Measurements from ENCODE around the gene FKBP2.

The FKBP2 gene

DNA sequence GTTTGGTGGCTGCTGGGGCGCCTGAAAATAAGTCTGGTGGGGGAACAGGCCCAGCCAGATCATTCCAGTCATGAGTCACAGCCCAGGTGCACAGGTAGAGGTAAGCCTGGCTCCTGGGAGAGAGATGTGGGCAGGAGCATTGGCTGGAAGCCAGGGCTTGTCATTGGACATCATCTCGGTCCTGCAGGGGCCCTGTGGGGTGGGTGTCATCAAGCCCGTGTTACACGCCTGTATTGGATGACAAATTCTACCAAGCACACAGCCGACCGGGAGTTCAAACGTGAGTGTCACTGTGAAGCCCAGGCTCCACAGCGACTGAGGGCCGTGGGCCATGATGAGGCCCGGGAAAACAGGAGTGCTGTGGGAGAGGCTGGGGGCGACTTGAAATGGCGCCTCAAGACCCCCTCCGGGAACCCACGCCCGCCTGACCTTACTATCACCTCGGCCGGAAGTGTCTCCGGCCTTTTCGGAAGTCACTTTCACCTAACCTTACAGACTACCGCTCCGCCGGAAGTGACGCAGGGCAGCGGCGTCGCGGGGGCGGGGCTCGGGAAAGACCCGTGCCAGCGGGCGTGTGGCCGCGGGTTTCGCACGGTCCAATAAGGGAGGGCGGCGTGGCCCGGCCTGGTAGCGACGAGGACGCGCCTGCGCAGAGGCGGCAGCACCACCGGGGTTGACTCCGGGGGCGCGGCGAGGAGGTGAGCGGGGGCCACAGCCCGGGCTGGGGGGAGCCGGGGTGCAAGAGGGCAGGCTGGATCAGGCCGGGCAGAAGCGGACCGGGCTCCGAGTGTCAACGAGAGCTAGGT lies at the start of gene FKBP2:
FKBP2 (plus strand) TSS at position 661 of the 806 bp plus-strand sequence. CDS start 1,293 bp downstream, outside the sequence.
- TF ChIP-seq, protein P1, sequence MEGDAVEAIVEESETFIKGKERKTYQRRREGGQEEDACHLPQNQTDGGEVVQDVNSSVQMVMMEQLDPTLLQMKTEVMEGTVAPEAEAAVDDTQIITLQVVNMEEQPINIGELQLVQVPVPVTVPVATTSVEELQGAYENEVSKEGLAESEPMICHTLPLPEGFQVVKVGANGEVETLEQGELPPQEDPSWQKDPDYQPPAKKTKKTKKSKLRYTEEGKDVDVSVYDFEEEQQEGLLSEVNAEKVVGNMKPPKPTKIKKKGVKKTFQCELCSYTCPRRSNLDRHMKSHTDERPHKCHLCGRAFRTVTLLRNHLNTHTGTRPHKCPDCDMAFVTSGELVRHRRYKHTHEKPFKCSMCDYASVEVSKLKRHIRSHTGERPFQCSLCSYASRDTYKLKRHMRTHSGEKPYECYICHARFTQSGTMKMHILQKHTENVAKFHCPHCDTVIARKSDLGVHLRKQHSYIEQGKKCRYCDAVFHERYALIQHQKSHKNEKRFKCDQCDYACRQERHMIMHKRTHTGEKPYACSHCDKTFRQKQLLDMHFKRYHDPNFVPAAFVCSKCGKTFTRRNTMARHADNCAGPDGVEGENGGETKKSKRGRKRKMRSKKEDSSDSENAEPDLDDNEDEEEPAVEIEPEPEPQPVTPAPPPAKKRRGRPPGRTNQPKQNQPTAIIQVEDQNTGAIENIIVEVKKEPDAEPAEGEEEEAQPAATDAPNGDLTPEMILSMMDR (IDR thresholded peaks at IDR 0.05; ENCODE audit: insufficient read depth, missing control alignments): no peak
- DNase-seq (ENCODE audit: insufficient read length, low spot score) (peak; percentile 90), FAIRE-seq (no peak)

DNA sequence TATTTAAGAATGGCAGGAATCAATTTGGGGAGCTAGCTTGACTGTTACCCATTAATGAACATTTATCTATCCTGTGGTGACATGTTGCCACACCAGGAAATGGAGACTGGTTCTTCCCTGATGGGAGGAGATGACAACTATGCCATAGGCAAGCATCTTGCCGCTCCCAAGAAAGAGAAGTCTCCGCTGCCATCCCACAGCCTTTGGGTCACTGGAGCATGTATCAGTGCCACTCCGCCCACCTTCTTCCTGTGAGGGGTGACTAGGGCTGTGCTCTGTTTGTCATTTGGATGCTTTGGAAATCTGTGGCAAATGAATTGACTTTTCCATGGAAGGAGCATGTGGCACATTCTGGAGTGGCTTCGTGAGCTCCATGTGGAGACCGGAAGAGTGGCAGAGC lies 48.5 kb upstream of the FKBP2 start:
- FAIRE-seq (no peak), DNase-seq (ENCODE audit: insufficient read length, low spot score) (no peak)
- TF ChIP-seq, protein P1 (IDR thresholded peaks at IDR 0.05; ENCODE audit: insufficient read depth, missing control alignments): no peak

DNA sequence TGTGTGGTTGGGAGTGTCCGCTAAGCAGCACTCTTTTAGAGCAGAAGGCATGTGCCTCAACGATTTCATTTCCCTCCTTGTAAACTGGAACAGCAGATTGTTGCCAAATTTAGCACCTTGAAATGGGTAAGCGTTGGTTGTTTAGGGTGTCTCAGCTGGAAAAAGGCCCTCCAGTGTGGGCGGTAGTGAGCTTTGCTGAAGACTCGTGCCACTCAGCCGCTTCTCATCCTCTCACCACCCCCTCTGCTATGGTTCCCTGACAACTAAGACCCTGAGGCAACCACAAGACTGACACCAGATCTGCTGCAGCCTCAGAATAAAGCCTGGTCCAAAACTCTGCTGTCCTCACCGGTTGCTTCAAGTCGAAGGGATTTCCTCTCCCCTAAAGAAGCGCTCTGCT lies 44.3 kb upstream of the FKBP2 start:
- DNase-seq (ENCODE audit: insufficient read length, low spot score): no peak

DNA sequence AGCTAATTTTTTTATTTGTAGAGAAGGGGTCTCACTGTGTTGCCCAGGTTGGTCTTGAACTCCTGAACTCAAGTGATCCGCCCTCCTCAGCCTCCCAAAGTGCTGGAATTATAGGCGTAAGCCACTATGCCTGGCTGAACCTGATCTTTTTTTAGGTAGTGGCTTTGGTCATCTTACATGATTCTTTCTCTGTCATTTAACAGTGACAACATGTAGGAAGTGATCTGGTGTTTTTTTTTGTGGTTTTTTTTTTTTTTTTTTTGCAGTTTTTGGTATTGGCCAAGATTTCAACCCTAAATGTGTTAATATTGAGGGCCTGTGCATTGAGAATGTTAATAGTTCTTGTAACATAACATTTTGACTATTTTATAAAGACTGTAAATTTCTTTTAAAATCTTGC lies 42.4 kb upstream of the FKBP2 start:
- DNase-seq (ENCODE audit: insufficient read length, low spot score) (no peak), FAIRE-seq (no peak)
- TF ChIP-seq, protein P1 (IDR thresholded peaks at IDR 0.05; ENCODE audit: insufficient read depth, missing control alignments): no peak

More for the DNA sequence above, 44.3 kb upstream of the FKBP2 start:
- FAIRE-seq: no peak
- TF ChIP-seq, protein P1 (IDR thresholded peaks at IDR 0.05; ENCODE audit: insufficient read depth, missing control alignments): no peak

DNA sequence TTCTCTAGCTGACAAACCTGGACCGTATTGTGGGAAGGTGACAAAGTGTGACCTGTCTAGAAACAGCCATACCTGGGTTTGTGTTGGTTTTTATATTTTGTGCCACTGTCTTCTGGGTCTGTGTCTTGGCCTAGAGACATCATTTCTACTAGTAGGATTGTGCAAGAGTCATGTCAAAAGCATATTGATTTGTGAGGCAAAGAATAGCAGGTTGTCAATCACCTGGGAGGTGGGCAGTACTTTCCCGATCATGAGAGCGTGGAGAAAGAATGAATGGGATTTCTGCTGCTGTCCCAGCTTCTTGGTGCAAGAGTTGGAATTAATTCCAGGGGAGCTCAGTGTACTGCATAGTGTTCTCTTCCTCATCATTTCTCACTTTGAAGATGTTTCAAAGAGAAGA lies 39.4 kb upstream of the FKBP2 start:
- TF ChIP-seq, protein P1 (IDR thresholded peaks at IDR 0.05; ENCODE audit: insufficient read depth, missing control alignments): no peak
- no peak for DNase-seq (ENCODE audit: insufficient read length, low spot score)
- FAIRE-seq: no peak

DNA sequence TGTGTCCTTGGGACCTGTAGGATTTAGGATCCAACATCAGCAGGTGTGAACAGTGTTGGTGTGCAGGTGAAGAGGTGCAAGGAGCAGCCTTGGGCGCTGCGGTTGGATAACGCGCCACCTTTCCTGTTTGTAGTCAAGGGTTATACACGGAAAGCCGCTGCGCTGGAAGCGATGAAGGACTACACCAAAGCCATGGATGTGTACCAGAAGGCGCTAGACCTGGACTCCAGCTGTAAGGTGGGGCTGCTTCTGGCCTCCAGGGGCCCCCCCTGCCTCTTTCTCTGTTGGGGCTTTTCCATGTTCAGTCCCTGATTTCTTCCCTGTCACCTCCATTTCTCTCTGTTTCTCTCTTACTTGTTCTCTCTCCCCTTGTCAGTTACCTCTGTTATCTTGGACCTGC lies 37.9 kb upstream of the FKBP2 start:
- DNase-seq (ENCODE audit: insufficient read length, low spot score): no peak
- no peak for FAIRE-seq

More for the DNA sequence above, 37.9 kb upstream of the FKBP2 start:
- TF ChIP-seq, protein P1 (IDR thresholded peaks at IDR 0.05; ENCODE audit: insufficient read depth, missing control alignments): no peak

All from D721Med (cell line).